Rectal smooth muscle tissue (tissue), 1 donor: Measurements from ENCODE around the gene UNC13A.

ENCODE experiments used
- H3K27ac ChIP-seq: one replicate; pipeline ENCODE4 v1.7.0; 2013; ENCODE audit warnings: low read depth, low read length, inconsistent platforms
- H3K27me3 ChIP-seq: one replicate; pipeline ENCODE4 v1.7.0; 2013; ENCODE audit warnings: low read length; ENCODE audit not compliant: control insufficient read depth, insufficient read depth
- H3K36me3 ChIP-seq: one replicate; pipeline ENCODE4 v1.7.0; 2013; ENCODE audit warnings: low read length; ENCODE audit not compliant: control insufficient read depth, insufficient read depth
- H3K4me1 ChIP-seq: one replicate; pipeline ENCODE4 v1.7.0; 2013; ENCODE audit warnings: low read length; ENCODE audit not compliant: control insufficient read depth, insufficient read depth
- H3K4me3 ChIP-seq: one replicate; pipeline ENCODE4 v1.7.0; 2013; ENCODE audit warnings: low read length
- H3K9ac ChIP-seq: one replicate; pipeline ENCODE4 v1.7.0; 2013; ENCODE audit warnings: low read length

The UNC13A gene

GRCh38 chr19:17687857-17688784 lies at the start of gene UNC13A:
Gene UNC13A (minus strand): TSS chr19:17688354. CDS start chr19:17688199, 155 bp downstream.
- Histone ChIP-seq H3K27ac (no peak within 1 kb of the TSS), H3K27me3 (peaks cover 19% of the 10 kb centered on the region), H3K4me1 (no peaks in the 10 kb centered on the region), H3K36me3 (no peaks in the 10 kb centered on the region), H3K9ac (no peak within 1 kb of the TSS), H3K4me3 (no peak within 1 kb of the TSS)

- no peaks in the 10 kb centered on the region for H3K27me3 ChIP-seq
These were observed 49.6 kb upstream of the UNC13A start for GRCh38 chr19:17737690-17738153.

GRCh38 chr19:17735410-17735809 lies 47.3 kb upstream of the UNC13A start:
- H3K27ac ChIP-seq, result no peak overlapping the region

More at GRCh38 chr19:17737690-17738153, 49.6 kb upstream of the UNC13A start:
- Histone ChIP-seq H3K4me1 (no peaks in the 10 kb centered on the region), H3K4me3 (no peak overlapping the region), H3K27ac (no peak overlapping the region), H3K36me3 (peaks cover 13% of the 10 kb centered on the region), H3K9ac (no peak overlapping the region)

DNA sequence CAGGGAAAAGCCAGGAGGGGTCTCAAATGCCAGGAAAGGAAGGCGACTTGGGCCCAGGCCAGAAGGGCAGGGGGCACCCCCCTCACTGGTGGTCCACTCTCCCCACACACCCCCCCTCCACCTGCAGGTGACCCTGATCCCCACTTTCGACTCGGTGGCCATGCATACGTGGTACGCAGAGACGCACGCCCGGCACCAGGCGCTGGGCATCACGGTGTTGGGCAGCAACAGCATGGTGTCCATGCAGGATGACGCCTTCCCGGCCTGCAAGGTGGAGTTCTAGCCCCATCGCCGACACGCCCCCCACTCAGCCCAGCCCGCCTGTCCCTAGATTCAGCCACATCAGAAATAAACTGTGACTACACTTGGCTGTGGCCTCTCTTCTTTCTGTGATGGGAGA lies 46.0 kb upstream of the UNC13A start:
- Histone ChIP-seq H3K27ac (no peak overlapping the region), H3K9ac (no peak overlapping the region), H3K4me1 (no peaks in the 10 kb centered on the region), H3K4me3 (no peak overlapping the region), H3K36me3 (peaks cover 18% of the 10 kb centered on the region), H3K27me3 (no peaks in the 10 kb centered on the region)

More at GRCh38 chr19:17735410-17735809, 47.3 kb upstream of the UNC13A start:
- peaks cover 18% of the 10 kb centered on the region for H3K36me3 ChIP-seq
- no peak overlapping the region for H3K9ac ChIP-seq
- H3K4me1 ChIP-seq, result no peaks in the 10 kb centered on the region
- H3K27me3 ChIP-seq, result no peaks in the 10 kb centered on the region
- no peak overlapping the region for H3K4me3 ChIP-seq

GRCh38 chr19:17733127-17733526 lies 45.0 kb upstream of the UNC13A start:
- H3K36me3 ChIP-seq, result peaks cover 18% of the 10 kb centered on the region
- no peak overlapping the region for H3K9ac ChIP-seq
- no peak overlapping the region for H3K4me3 ChIP-seq
- no peak overlapping the region for H3K27ac ChIP-seq
- H3K4me1 ChIP-seq, result no peaks in the 10 kb centered on the region
- no peaks in the 10 kb centered on the region for H3K27me3 ChIP-seq

DNA sequence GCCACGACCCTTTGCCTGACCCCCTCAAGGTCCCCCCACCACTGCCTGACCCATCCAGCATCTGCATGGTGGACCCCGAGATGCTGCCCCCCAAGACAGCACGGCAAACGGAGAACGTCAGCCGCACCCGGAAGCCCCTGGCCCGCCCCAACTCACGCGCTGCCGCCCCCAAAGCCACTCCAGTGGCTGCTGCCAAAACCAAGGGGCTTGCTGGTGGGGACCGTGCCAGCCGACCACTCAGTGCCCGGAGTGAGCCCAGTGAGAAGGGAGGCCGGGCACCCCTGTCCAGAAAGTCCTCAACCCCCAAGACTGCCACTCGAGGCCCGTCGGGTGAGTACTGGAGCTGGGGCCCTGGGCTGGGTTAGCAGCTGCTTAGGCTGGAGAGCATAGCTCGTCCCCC lies 39.7 kb upstream of the UNC13A start:
- peaks cover 24% of the 10 kb centered on the region for H3K36me3 ChIP-seq
- H3K27me3 ChIP-seq, result no peaks in the 10 kb centered on the region
- no peak overlapping the region for H3K27ac ChIP-seq
- no peaks in the 10 kb centered on the region for H3K4me1 ChIP-seq
- H3K4me3 ChIP-seq, result no peak overlapping the region
- no peak overlapping the region for H3K9ac ChIP-seq

DNA sequence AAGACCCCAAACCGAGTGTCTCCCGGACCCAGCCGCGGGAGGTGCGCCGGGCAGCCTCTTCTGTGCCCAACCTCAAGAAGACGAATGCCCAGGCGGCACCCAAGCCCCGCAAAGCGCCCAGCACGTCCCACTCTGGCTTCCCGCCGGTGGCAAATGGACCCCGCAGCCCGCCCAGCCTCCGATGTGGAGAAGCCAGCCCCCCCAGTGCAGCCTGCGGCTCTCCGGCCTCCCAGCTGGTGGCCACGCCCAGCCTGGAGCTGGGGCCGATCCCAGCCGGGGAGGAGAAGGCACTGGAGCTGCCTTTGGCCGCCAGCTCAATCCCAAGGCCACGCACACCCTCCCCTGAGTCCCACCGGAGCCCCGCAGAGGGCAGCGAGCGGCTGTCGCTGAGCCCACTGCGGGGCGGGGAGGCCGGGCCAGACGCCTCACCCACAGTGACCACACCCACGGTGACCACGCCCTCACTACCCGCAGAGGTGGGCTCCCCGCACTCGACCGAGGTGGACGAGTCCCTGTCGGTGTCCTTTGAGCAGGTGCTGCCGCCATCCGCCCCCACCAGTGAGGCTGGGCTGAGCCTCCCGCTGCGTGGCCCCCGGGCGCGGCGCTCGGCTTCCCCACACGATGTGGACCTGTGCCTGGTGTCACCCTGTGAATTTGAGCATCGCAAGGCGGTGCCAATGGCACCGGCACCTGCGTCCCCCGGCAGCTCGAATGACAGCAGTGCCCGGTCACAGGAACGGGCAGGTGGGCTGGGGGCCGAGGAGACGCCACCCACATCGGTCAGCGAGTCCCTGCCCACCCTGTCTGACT lies 39.0 kb upstream of the UNC13A start:
- Histone ChIP-seq H3K4me1 (no peaks in the 10 kb centered on the region), H3K27ac (no peak overlapping the region), H3K9ac (no peak overlapping the region), H3K36me3 (peaks cover 24% of the 10 kb centered on the region), H3K4me3 (no peak overlapping the region), H3K27me3 (no peaks in the 10 kb centered on the region)

DNA sequence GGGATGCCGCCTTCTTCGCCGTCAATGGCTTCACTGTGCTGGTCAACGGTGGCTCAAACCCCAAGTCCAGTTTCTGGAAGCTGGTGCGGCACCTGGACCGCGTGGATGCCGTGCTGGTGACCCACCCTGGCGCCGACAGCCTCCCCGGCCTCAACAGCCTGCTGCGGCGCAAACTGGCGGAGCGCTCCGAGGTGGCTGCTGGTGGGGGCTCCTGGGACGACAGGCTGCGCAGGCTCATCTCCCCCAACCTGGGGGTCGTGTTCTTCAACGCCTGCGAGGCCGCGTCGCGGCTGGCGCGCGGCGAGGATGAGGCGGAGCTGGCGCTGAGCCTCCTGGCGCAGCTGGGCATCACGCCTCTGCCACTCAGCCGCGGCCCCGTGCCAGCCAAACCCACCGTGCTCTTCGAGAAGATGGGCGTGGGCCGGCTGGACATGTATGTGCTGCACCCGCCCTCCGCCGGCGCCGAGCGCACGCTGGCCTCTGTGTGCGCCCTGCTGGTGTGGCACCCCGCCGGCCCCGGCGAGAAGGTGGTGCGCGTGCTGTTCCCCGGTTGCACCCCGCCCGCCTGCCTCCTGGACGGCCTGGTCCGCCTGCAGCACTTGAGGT lies 38.1 kb upstream of the UNC13A start:
- no peaks in the 10 kb centered on the region for H3K27me3 ChIP-seq
- H3K4me3 ChIP-seq, result no peak overlapping the region
- H3K36me3 ChIP-seq, result peaks cover 21% of the 10 kb centered on the region
- no peak overlapping the region for H3K9ac ChIP-seq
- H3K27ac ChIP-seq, result no peak overlapping the region
- no peaks in the 10 kb centered on the region for H3K4me1 ChIP-seq

DNA sequence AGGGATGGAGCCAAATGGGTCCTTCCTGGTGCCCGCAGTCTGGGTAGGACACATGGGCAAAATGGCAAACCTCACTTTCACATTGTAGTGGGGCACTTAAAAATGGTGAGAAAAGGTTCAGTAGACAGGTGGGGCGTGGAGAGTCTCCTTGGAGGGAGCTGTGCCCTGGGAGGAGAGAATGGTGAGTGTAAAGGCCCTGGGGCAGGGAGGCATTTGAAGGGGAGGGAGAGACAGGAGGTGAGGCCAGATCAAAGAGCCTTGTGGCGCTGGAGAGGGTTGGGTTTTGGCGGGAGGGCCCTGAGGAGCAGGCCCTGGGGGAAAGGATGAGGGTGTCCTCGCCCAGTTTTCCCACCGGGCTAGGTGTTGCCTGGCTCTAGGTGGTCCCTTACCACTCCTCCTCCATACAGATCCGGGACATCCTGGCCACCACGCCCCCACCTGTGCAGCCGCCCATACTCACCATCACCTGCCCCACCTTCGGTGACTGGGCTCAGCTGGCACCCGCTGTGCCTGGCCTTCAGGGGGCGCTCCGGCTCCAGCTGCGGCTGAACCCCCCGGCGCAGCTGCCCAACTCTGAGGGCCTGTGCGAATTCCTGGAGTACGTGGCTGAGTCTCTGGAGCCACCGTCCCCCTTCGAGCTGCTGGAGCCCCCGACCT lies 37.4 kb upstream of the UNC13A start:
- Histone ChIP-seq H3K27ac (no peak overlapping the region), H3K9ac (no peak overlapping the region), H3K4me3 (no peak overlapping the region), H3K36me3 (peaks cover 19% of the 10 kb centered on the region), H3K4me1 (peaks cover 7% of the 10 kb centered on the region), H3K27me3 (no peaks in the 10 kb centered on the region)

- H3K4me1 ChIP-seq, result peaks cover 13% of the 10 kb centered on the region
- no peak overlapping the region for H3K27ac ChIP-seq
- H3K27me3 ChIP-seq, result no peaks in the 10 kb centered on the region
- no peak overlapping the region for H3K4me3 ChIP-seq
- peaks cover 19% of the 10 kb centered on the region for H3K36me3 ChIP-seq
- no peak overlapping the region for H3K9ac ChIP-seq
These were observed 36.5 kb upstream of the UNC13A start for GRCh38 chr19:17724655-17725054.

DNA sequence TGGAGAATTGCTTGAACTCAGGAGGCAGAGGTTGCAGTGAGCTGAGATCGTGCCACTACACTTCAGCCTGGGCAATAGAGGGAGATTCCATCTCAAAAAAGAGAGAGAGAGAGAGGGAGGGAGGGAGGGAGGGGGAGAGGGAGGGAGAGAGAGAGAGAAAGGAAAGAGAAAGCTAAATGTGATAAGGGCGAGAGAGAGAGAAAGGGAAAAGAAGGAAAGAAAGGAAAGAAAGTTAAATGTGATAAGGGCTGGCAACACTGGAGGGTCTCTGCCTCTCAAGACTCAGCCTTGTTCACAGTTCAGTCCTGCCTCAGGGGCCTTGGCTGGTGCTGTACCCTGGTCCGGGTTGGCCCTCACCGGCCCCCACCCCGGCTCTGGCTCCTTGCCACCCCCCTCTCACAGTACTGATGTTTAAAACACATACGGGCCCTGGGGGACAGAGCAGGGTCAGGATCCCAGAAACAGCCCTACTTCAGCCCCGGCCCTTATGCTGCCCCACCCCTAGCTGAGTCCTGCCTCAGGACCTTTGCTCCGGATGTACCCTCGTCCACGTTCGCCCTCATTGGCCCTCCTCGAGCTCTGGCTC lies 34.6 kb upstream of the UNC13A start:
- H3K27ac ChIP-seq, result no peak overlapping the region
- no peaks in the 10 kb centered on the region for H3K27me3 ChIP-seq
- H3K4me1 ChIP-seq, result peaks cover 13% of the 10 kb centered on the region
- no peak overlapping the region for H3K4me3 ChIP-seq
- H3K9ac ChIP-seq, result no peak overlapping the region
- peaks cover 19% of the 10 kb centered on the region for H3K36me3 ChIP-seq
